Measurements from ENCODE around the gene PRLR.

GRCh38 chr5:35026941-35027340, 203.3 kb downstream of the PRLR start:
- no peak for TF ChIP-seq CTCF (IDR thresholded peaks at IDR 0.05; ENCODE audit: poor library complexity)
- TF ChIP-seq EZH2 (IDR thresholded peaks at IDR 0.05; ENCODE audit: borderline replicate concordance): no peak

Data from hepatocyte (in vitro differentiated cells).